GM18858 (cell line): ENCODE measurements around the gene GPRC5C.

Source experiments
- ATAC-seq: cut with Tn5 transposase; IDR thresholded peaks from one replicate; pipeline ENCODE4 v1.9.1; 2021; ENCODE audit not compliant: unreplicated experiment

GPRC5C gene

GRCh38 chr17:74451557-74451956, 19.7 kb downstream of the GPRC5C start:
- ATAC-seq: no peak

- ATAC-seq: no peak
Measured at GRCh38 chr17:74452033-74452840, 20.3 kb downstream of the GPRC5C start.

GRCh38 chr17:74452841-74453661, 21.2 kb downstream of the GPRC5C start:
- no peak for ATAC-seq

- no peak for ATAC-seq
Measured at GRCh38 chr17:74453665-74454196, 21.8 kb downstream of the GPRC5C start.

GRCh38 chr17:74454197-74455024, 22.5 kb downstream of the GPRC5C start:
- no peak for ATAC-seq

- no peak for ATAC-seq
Measured at GRCh38 chr17:74455025-74455545, 23.2 kb downstream of the GPRC5C start.

- ATAC-seq: no peak
Measured at GRCh38 chr17:74455821-74456220, 23.9 kb downstream of the GPRC5C start.

- no peak for ATAC-seq
Measured at GRCh38 chr17:74457146-74457819, 25.4 kb downstream of the GPRC5C start.

GRCh38 chr17:74457820-74458166, 25.9 kb downstream of the GPRC5C start:
- no peak for ATAC-seq

- ATAC-seq: no peak
Measured at GRCh38 chr17:74458835-74459234, 26.9 kb downstream of the GPRC5C start.

GRCh38 chr17:74459622-74460021, 27.7 kb downstream of the GPRC5C start:
- ATAC-seq: no peak

- no peak for ATAC-seq
Measured at GRCh38 chr17:74460241-74460640, 28.4 kb downstream of the GPRC5C start.

GRCh38 chr17:74460996-74461395, 29.1 kb downstream of the GPRC5C start:
- ATAC-seq: no peak

- no peak for ATAC-seq
Measured at GRCh38 chr17:74461611-74462010, 29.7 kb downstream of the GPRC5C start.

GRCh38 chr17:74464730-74465377, 33.0 kb downstream of the GPRC5C start:
- no peak for ATAC-seq

- no peak for ATAC-seq
Measured at GRCh38 chr17:74465378-74466110, 33.7 kb downstream of the GPRC5C start.

- no peak for ATAC-seq
Measured at GRCh38 chr17:74466111-74466827, 34.4 kb downstream of the GPRC5C start, which contains the start of gene CD300A. Gene CD300A (plus strand): TSS chr17:74466634. CDS start chr17:74466704, 70 bp downstream.

- no peak for ATAC-seq
Measured at GRCh38 chr17:74466828-74467184, 34.9 kb downstream of the GPRC5C start.
